ENCODE data around the gene TRAF1. TPM values are rescaled to one million over a fixed set of nuclear protein-coding genes. Genes with fewer than 3 reads are reported as not detected.

The TRAF1 gene
- total RNA-seq, 1 experiment from 2014 or later: 4.7 TPM

DNA sequence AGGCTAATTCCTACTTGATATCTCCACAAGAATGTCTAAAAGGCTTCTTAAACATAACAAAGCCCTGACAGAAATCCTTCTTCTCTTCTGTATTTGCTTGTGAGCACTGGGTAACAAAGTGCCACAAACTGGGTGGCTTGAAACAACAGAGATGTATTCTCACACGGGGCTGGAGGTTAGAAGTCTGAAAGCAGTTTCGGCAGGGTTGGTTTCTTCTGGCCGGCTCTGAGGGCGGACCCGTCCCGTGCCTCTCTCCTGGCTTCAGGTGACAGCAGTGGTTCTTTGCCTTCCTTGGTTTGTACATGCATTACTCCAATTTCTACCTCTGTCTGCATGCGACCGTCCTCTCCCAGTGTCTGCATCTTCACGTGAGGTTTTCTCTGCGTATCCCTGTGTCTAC, 14.0 kb upstream of the TRAF1 start:
- POLR2A ChIA-PET: no interaction called here
- ATAC-seq: no peak

DNA sequence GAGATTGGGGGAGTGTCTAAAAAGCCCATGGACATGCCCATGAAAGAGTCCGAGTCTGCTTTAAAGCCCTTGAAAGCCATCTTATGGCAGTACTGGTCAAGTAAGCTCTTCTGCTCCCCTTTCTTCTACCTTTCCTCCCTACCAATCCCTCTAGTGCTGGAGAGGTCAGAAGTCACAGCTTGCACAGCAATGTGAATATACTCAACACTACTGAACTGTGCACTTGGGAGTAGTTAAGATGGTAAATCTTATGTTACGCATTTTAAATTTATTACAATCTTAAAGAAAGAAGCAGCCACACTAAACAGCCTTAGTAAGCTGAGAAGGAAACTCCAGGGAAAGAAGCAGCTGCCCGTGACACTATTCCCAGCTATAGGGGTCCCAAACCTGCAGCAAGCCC, 12.3 kb upstream of the TRAF1 start:
- CTCF ChIA-PET: no interaction called here
- BruUV-seq (replicated peaks): no TSS peak
- H3K4me1 ChIP-seq (ENCODE audit: control insufficient read depth, insufficient read depth, low read length): peaks cover 7% of the 10 kb centered on the region

More for the DNA sequence above, 14.0 kb upstream of the TRAF1 start:
- Histone ChIP-seq H3K27me3 (ENCODE audit: control insufficient read depth, insufficient read depth, low read length) (no peaks in the 10 kb centered on the region), H3K4me1 (ENCODE audit: control insufficient read depth, insufficient read depth, low read length) (peaks cover 7% of the 10 kb centered on the region), H3K4me3 (ENCODE audit: low read depth in 2 of 2, low read length in 2 of 2) (no peak overlapping the region), H3K36me3 (ENCODE audit: control insufficient read depth, insufficient read depth, low read length) (no peaks in the 10 kb centered on the region), H3K9me3 (ENCODE audit: control insufficient read depth, insufficient read depth, low read depth, low read length) (no peaks in the 10 kb centered on the region), H3K27ac (ENCODE audit: low read length) (no peak overlapping the region)
- in situ Hi-C loops (cut with HindIII; ENCODE audit: low pct_unique_long_range_greater_than_20kb, low sequenced_read_pairs): no loop called here
- intact Hi-C loops (cut with micrococcal nuclease; ENCODE audit: unreplicated experiment): no loop called here
- CTCF ChIA-PET: no interaction called here
- TF ChIP-seq SIN3A (IDR thresholded peaks at IDR 0.05; ENCODE audit: borderline replicate concordance, insufficient read depth, low read depth, low read length): no peak
- TF ChIP-seq POLR2AphosphoS5 (IDR thresholded peaks at IDR 0.05; ENCODE audit: low read depth, low read length): no peak
- TF ChIP-seq, protein P1, sequence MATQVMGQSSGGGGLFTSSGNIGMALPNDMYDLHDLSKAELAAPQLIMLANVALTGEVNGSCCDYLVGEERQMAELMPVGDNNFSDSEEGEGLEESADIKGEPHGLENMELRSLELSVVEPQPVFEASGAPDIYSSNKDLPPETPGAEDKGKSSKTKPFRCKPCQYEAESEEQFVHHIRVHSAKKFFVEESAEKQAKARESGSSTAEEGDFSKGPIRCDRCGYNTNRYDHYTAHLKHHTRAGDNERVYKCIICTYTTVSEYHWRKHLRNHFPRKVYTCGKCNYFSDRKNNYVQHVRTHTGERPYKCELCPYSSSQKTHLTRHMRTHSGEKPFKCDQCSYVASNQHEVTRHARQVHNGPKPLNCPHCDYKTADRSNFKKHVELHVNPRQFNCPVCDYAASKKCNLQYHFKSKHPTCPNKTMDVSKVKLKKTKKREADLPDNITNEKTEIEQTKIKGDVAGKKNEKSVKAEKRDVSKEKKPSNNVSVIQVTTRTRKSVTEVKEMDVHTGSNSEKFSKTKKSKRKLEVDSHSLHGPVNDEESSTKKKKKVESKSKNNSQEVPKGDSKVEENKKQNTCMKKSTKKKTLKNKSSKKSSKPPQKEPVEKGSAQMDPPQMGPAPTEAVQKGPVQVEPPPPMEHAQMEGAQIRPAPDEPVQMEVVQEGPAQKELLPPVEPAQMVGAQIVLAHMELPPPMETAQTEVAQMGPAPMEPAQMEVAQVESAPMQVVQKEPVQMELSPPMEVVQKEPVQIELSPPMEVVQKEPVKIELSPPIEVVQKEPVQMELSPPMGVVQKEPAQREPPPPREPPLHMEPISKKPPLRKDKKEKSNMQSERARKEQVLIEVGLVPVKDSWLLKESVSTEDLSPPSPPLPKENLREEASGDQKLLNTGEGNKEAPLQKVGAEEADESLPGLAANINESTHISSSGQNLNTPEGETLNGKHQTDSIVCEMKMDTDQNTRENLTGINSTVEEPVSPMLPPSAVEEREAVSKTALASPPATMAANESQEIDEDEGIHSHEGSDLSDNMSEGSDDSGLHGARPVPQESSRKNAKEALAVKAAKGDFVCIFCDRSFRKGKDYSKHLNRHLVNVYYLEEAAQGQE (IDR thresholded peaks at IDR 0.05; ENCODE audit: insufficient read depth in 1 of 2, low read depth in 2 of 2, low read length in 1 of 2): no peak
- no peak for TF ChIP-seq TCF7L2 (IDR thresholded peaks at IDR 0.05; ENCODE audit: low read depth, low read length)
- TF ChIP-seq, protein P2, sequence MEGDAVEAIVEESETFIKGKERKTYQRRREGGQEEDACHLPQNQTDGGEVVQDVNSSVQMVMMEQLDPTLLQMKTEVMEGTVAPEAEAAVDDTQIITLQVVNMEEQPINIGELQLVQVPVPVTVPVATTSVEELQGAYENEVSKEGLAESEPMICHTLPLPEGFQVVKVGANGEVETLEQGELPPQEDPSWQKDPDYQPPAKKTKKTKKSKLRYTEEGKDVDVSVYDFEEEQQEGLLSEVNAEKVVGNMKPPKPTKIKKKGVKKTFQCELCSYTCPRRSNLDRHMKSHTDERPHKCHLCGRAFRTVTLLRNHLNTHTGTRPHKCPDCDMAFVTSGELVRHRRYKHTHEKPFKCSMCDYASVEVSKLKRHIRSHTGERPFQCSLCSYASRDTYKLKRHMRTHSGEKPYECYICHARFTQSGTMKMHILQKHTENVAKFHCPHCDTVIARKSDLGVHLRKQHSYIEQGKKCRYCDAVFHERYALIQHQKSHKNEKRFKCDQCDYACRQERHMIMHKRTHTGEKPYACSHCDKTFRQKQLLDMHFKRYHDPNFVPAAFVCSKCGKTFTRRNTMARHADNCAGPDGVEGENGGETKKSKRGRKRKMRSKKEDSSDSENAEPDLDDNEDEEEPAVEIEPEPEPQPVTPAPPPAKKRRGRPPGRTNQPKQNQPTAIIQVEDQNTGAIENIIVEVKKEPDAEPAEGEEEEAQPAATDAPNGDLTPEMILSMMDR (IDR thresholded peaks at IDR 0.05): no peak
- DNase-seq (ENCODE audit: low read depth, low spot score): no peak
- BruUV-seq (replicated peaks): no TSS peak

More for the DNA sequence above, 12.3 kb upstream of the TRAF1 start:
- Histone ChIP-seq H3K27me3 (ENCODE audit: control insufficient read depth, insufficient read depth, low read length) (no peaks in the 10 kb centered on the region), H3K27ac (ENCODE audit: low read length) (no peak overlapping the region), H3K4me3 (ENCODE audit: low read depth in 2 of 2, low read length in 2 of 2) (no peak overlapping the region), H3K9me3 (ENCODE audit: control insufficient read depth, insufficient read depth, low read depth, low read length) (no peaks in the 10 kb centered on the region), H3K36me3 (ENCODE audit: control insufficient read depth, insufficient read depth, low read length) (no peaks in the 10 kb centered on the region)
- TF ChIP-seq TCF7L2 (IDR thresholded peaks at IDR 0.05; ENCODE audit: low read depth, low read length) (no peak), POLR2AphosphoS5 (IDR thresholded peaks at IDR 0.05; ENCODE audit: low read depth, low read length) (no peak), SIN3A (IDR thresholded peaks at IDR 0.05; ENCODE audit: borderline replicate concordance, insufficient read depth, low read depth, low read length) (no peak)
- TF ChIP-seq, protein P2 (IDR thresholded peaks at IDR 0.05): no peak
- TF ChIP-seq, protein P1 (IDR thresholded peaks at IDR 0.05; ENCODE audit: insufficient read depth in 1 of 2, low read depth in 2 of 2, low read length in 1 of 2): no peak
- POLR2A ChIA-PET: no interaction called here
- DNase-seq (ENCODE audit: low read depth, low spot score): no peak
- in situ Hi-C loops (cut with HindIII; ENCODE audit: low pct_unique_long_range_greater_than_20kb, low sequenced_read_pairs) (no loop called here), intact Hi-C loops (cut with micrococcal nuclease; ENCODE audit: unreplicated experiment) (no loop called here)
- ATAC-seq: no peak

Data from Panc1 (cell line).